ENCODE results near the gene CFAP68.
"Not testable (repeated sequence)": the region's sequence is repeated elsewhere in the genome, so short reads cannot be mapped to it uniquely, and the experiment has no call there.

Gene CFAP68

GRCh38 chr11:111918390-111919256 is 39.3 kb downstream of the CFAP68 start, which contains the start of gene C11orf52:
TSS of gene C11orf52 (plus strand) at chr11:111918913. CDS start at chr11:111918973, 60 bp downstream.
- no peak for FAIRE-seq

GRCh38 chr11:111920908-111921307 is 41.6 kb downstream of the CFAP68 start:
- FAIRE-seq = no peak

GRCh38 chr11:111921541-111922230 is 42.3 kb downstream of the CFAP68 start:
- FAIRE-seq = no peak

DNA sequence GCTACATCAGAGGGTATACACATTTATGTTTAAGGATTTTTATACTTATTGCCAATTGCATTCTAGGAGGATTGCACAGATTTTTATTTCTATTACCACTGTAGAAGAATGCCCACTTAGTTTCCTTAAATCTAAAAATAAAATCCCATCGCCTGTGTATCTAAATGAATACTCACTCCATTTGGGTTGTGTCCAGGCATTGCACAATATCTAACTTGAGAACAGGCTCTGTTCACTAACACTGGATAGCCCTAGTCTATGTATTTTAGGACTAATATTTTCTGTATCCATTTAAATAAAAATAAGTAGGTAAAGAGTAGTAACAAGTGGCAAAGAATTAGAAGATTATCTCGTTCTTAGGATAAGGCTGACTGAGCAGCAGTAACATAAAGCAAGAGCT is 43.5 kb downstream of the CFAP68 start:
- FAIRE-seq = no peak

GRCh38 chr11:111923351-111923788 is 44.0 kb downstream of the CFAP68 start:
- peak; percentile 81 for FAIRE-seq

DNA sequence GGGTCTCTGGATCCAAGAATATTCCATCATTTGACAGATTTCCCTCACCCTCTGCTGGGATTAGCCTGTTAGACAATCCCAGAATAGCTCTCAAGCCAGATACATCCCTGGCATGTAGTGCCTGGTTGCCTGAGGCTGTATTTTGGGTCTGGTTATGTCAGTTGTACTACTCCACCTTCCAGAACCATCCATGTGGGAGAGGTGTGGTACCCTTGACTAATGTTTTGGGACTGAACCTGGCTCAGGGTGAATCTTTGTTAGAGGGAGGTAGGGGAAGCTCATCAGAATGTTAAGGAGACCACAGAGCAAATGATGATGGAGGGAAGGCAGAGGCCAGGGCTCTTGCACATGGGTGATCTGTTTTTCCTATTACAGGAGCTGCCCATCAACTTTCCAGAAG is 44.6 kb downstream of the CFAP68 start:
- no peak for FAIRE-seq

DNA sequence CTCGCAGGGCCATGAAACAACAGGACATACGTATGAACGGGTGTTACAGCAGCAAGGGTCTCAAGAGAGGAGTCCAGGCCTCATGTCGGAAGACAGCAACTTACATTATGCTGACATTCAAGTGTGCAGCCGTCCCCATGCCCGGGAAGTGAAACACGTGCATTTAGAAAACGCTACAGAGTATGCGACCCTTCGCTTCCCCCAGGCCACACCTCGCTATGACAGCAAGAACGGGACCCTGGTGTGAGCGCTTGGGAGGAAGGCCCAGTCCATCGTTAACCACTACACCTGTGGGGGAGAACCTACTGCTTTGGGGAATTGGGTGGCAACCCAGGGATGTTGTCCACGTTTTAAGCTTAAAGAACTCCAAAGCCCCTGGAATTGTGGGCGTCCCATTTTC is 46.6 kb downstream of the CFAP68 start:
- FAIRE-seq = no peak

DNA sequence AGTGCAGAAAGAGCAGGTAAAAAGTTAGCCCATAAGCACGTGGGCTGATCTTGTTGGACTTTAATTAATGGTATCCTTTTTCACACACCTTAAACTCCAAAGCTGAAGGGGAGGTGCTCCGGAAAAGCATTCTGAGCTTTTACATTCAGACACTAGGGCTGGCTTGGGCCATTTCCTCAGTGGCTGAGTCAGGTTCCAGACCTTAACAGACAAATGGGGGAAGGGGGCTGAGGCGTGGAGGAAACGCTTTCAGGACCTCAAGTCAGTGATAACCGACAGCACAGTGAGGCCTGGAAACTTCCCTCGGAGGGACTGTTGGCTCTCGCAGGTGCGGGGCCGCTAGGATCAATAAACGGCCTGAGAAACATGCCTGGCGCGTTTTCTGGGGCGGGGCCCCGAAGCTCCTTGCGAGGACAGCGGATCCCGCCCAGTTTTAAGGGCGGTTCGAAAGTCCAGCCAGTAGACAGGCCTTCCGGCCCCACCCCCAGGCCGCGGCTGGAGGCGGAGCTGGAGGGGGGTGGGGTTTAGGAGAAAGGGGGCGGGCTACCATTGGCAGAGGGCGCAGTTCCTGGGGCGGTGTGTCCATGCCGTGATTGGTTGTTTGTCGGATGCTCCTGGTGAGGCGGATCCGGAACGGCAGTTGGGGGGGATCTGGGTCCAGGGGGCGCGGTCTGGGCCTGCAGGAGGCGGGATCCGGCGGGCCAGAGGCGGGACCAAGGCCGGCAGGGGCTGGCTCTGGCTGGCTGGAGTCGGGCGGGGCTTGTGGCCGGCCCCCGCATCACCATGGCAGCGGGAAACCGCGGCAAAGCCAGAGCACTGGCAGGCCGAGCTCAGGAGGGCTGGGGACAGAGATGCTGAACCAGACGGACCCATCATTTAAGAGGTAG is 47.4 kb downstream of the CFAP68 start:
- peak; percentile 95 for FAIRE-seq

GRCh38 chr11:111930472-111930871 is 51.1 kb downstream of the CFAP68 start:
- FAIRE-seq = no peak

DNA sequence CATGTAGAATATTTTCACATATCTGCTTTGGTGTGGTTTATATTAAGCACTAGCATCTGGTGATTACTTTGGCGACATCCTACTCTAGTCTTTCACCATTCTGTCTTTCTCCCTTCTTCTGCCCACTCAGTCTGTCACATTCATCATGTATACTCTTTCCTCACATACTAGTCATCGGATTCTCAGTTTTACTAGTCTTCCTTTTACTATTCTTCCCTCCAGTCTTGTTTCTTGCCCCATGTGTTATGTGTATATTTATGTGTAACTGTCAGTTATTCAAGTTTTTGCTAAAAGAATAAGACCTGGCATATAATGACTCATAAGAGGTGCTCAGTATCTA is 53.2 kb downstream of the CFAP68 start:
- no peak for FAIRE-seq

DNA sequence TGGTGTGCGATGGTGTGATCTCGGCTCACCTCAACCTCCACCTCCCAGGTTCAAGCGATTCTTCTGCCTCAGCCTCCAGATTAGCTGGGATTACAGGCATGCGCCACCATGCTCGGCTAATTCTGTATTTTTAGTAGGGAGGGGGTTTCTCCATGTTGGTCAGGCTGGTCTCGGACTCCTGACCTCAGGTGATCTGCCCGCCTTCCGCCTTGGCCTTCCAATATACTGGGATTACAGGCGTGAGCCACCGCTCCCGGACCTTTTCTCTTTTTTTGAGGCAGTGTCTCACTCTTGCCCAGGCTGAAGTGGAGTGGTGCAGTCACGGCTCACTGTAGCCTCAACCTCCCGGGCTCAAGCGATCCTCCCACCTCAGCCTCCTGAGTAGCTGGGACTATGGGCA is 53.8 kb downstream of the CFAP68 start:
- not testable (repeated sequence) for FAIRE-seq

- FAIRE-seq = no peak
These were observed 54.5 kb downstream of the CFAP68 start for GRCh38 chr11:111933872-111934271.

DNA sequence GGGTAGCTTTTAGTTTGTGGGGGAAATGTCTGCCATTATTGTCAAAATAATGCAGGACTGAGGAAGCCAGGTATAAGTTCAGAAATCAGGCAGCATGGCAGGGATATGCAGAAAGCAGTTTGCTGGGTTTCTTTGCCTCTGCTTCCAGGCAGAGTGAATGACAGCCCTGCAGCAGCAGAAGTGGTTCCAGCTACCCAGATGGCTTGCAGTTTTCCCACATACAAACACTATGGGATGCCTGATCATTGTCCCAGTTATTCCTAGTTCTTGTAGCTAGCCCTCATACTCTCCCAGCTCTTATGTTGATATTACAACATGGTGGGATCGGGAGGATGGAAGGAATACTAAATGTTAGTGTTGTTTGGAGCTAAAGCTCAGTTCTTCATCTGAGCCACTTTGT is 55.0 kb downstream of the CFAP68 start:
- FAIRE-seq = no peak
